Activated T-cell treated with anti-CD3 and anti-CD28 coated beads, Interleukin-2, amount 50 U/mL, for 24 hours (primary cell): ENCODE measurements around the gene IL20RB.

Experiments used
- DNase-seq: peaks from one replicate; pipeline ENCODE4 v3.0.0-alpha.2; 2020
- H3K27ac Mint-ChIP-seq: 2 replicates; pipeline ENCODE4 v1.8.0; 2020; ENCODE audit warnings: mild to moderate bottlenecking, mixed read lengths
- H3K27me3 Mint-ChIP-seq: 2 replicates; pipeline ENCODE4 v1.8.0; 2020; ENCODE audit warnings: mixed read lengths
- H3K36me3 Mint-ChIP-seq: 2 replicates; pipeline ENCODE4 v1.8.0; 2020; ENCODE audit warnings: low read depth, mixed read lengths
- H3K4me1 Mint-ChIP-seq: 2 replicates; pipeline ENCODE4 v1.8.0; 2020; ENCODE audit warnings: low read depth, mixed read lengths
- H3K4me3 Mint-ChIP-seq: 2 replicates; pipeline ENCODE4 v1.8.0; 2020; ENCODE audit warnings: mild to moderate bottlenecking, moderate library complexity, mixed read lengths
- H3K9me3 Mint-ChIP-seq: 2 replicates; pipeline ENCODE4 v1.8.0; 2020; ENCODE audit warnings: mixed read lengths

The IL20RB gene

GRCh38 chr3:136957751-136958288, at the start of gene IL20RB:
TSS of gene IL20RB (plus strand) at chr3:136957983. CDS start at chr3:136958114, 131 bp downstream.
- Mint-ChIP-seq H3K27ac (no peak within 1 kb of the TSS), H3K9me3 (no peaks in the 10 kb centered on the region)

GRCh38 chr3:136908297-136908696, 49.5 kb upstream of the IL20RB start:
- peak overlapping the region; percentile 64 for H3K27ac Mint-ChIP-seq
- peaks cover 8% of the 10 kb centered on the region for H3K9me3 Mint-ChIP-seq
- no peaks in the 10 kb centered on the region for H3K27me3 Mint-ChIP-seq
- no peak overlapping the region for H3K4me3 Mint-ChIP-seq
- no peak for DNase-seq
- peaks cover 79% of the 10 kb centered on the region for H3K4me1 Mint-ChIP-seq
- peaks cover 62% of the 10 kb centered on the region for H3K36me3 Mint-ChIP-seq

More at GRCh38 chr3:136957751-136958288, at the start of gene IL20RB:
- Mint-ChIP-seq H3K4me3 (no peak within 1 kb of the TSS), H3K4me1 (peaks cover 14% of the 10 kb centered on the region), H3K36me3 (peaks cover 14% of the 10 kb centered on the region), H3K27me3 (no peaks in the 10 kb centered on the region)
- no peak for DNase-seq

- peaks cover 84% of the 10 kb centered on the region for H3K4me1 Mint-ChIP-seq
These were observed 48.6 kb upstream of the IL20RB start for GRCh38 chr3:136909187-136909586.

GRCh38 chr3:136910697-136911096, 47.1 kb upstream of the IL20RB start:
- Mint-ChIP-seq H3K4me1 (peaks cover 88% of the 10 kb centered on the region), H3K27me3 (no peaks in the 10 kb centered on the region), H3K9me3 (peaks cover 3% of the 10 kb centered on the region), H3K36me3 (peaks cover 52% of the 10 kb centered on the region), H3K27ac (no peak overlapping the region), H3K4me3 (no peak overlapping the region)
- no peak for DNase-seq

More at GRCh38 chr3:136909187-136909586, 48.6 kb upstream of the IL20RB start:
- Mint-ChIP-seq H3K27me3 (no peaks in the 10 kb centered on the region), H3K9me3 (peaks cover 5% of the 10 kb centered on the region), H3K36me3 (peaks cover 58% of the 10 kb centered on the region), H3K4me3 (no peak overlapping the region), H3K27ac (peak overlapping the region; percentile 64)
- DNase-seq = no peak

- Mint-ChIP-seq H3K36me3 (peaks cover 46% of the 10 kb centered on the region), H3K27ac (peak overlapping the region; percentile 58), H3K27me3 (no peaks in the 10 kb centered on the region), H3K4me3 (no peak overlapping the region), H3K9me3 (peaks cover 3% of the 10 kb centered on the region), H3K4me1 (peaks cover 87% of the 10 kb centered on the region)
- no peak for DNase-seq
These were observed 44.6 kb upstream of the IL20RB start for GRCh38 chr3:136913168-136913567.

GRCh38 chr3:136914739-136915138, 43.0 kb upstream of the IL20RB start:
- DNase-seq = no peak
- H3K9me3 Mint-ChIP-seq = peaks cover 3% of the 10 kb centered on the region
- H3K4me3 Mint-ChIP-seq = no peak overlapping the region
- peaks cover 86% of the 10 kb centered on the region for H3K4me1 Mint-ChIP-seq
- no peak overlapping the region for H3K27ac Mint-ChIP-seq
- H3K36me3 Mint-ChIP-seq = peaks cover 54% of the 10 kb centered on the region
- no peaks in the 10 kb centered on the region for H3K27me3 Mint-ChIP-seq

- DNase-seq = no peak
- peaks cover 86% of the 10 kb centered on the region for H3K4me1 Mint-ChIP-seq
- H3K36me3 Mint-ChIP-seq = peaks cover 48% of the 10 kb centered on the region
- H3K27me3 Mint-ChIP-seq = no peaks in the 10 kb centered on the region
- no peak overlapping the region for H3K27ac Mint-ChIP-seq
- no peak overlapping the region for H3K4me3 Mint-ChIP-seq
- peaks cover 3% of the 10 kb centered on the region for H3K9me3 Mint-ChIP-seq
These were observed 41.6 kb upstream of the IL20RB start for GRCh38 chr3:136916223-136916622.

GRCh38 chr3:136919799-136920580, 37.8 kb upstream of the IL20RB start:
- Mint-ChIP-seq H3K4me1 (peaks cover 80% of the 10 kb centered on the region), H3K9me3 (no peaks in the 10 kb centered on the region), H3K27me3 (no peaks in the 10 kb centered on the region), H3K36me3 (peaks cover 21% of the 10 kb centered on the region), H3K4me3 (no peak overlapping the region), H3K27ac (peak overlapping the region; percentile 74)
- DNase-seq = no peak

GRCh38 chr3:136920904-136921611, 36.7 kb upstream of the IL20RB start:
- Mint-ChIP-seq H3K9me3 (no peaks in the 10 kb centered on the region), H3K4me3 (peak overlapping the region; percentile 62), H3K36me3 (peaks cover 15% of the 10 kb centered on the region), H3K27ac (peak overlapping the region; percentile 81), H3K4me1 (peaks cover 77% of the 10 kb centered on the region), H3K27me3 (no peaks in the 10 kb centered on the region)
- no peak for DNase-seq

GRCh38 chr3:136925425-136926190, 32.2 kb upstream of the IL20RB start:
- no peaks in the 10 kb centered on the region for H3K27me3 Mint-ChIP-seq
- DNase-seq = no peak
- H3K27ac Mint-ChIP-seq = no peak overlapping the region
- H3K9me3 Mint-ChIP-seq = no peaks in the 10 kb centered on the region
- H3K4me3 Mint-ChIP-seq = no peak overlapping the region
- peaks cover 31% of the 10 kb centered on the region for H3K36me3 Mint-ChIP-seq
- peaks cover 58% of the 10 kb centered on the region for H3K4me1 Mint-ChIP-seq

- Mint-ChIP-seq H3K4me1 (peaks cover 59% of the 10 kb centered on the region), H3K9me3 (no peaks in the 10 kb centered on the region), H3K36me3 (peaks cover 35% of the 10 kb centered on the region), H3K27me3 (no peaks in the 10 kb centered on the region), H3K4me3 (no peak overlapping the region), H3K27ac (no peak overlapping the region)
- no peak for DNase-seq
These were observed 29.5 kb upstream of the IL20RB start for GRCh38 chr3:136928240-136928639.

GRCh38 chr3:136929977-136930670, 27.7 kb upstream of the IL20RB start:
- Mint-ChIP-seq H3K27me3 (no peaks in the 10 kb centered on the region), H3K9me3 (no peaks in the 10 kb centered on the region), H3K27ac (no peak overlapping the region), H3K4me3 (no peak overlapping the region), H3K4me1 (peaks cover 58% of the 10 kb centered on the region), H3K36me3 (peaks cover 52% of the 10 kb centered on the region)
- DNase-seq = no peak

- Mint-ChIP-seq H3K4me1 (peaks cover 59% of the 10 kb centered on the region), H3K4me3 (no peak overlapping the region), H3K9me3 (peaks cover 3% of the 10 kb centered on the region), H3K36me3 (peaks cover 64% of the 10 kb centered on the region), H3K27me3 (no peaks in the 10 kb centered on the region), H3K27ac (no peak overlapping the region)
- DNase-seq = no peak
These were observed 26.2 kb upstream of the IL20RB start for GRCh38 chr3:136931606-136932005.

GRCh38 chr3:136932523-136932922, 25.3 kb upstream of the IL20RB start:
- H3K27ac Mint-ChIP-seq = peak overlapping the region; percentile 70
- H3K36me3 Mint-ChIP-seq = peaks cover 70% of the 10 kb centered on the region

More at GRCh38 chr3:136932523-136932922, 25.3 kb upstream of the IL20RB start:
- peaks cover 6% of the 10 kb centered on the region for H3K9me3 Mint-ChIP-seq
- H3K27me3 Mint-ChIP-seq = no peaks in the 10 kb centered on the region
- H3K4me3 Mint-ChIP-seq = no peak overlapping the region
- DNase-seq = no peak
- H3K4me1 Mint-ChIP-seq = peaks cover 65% of the 10 kb centered on the region
